RWPE1 (cell line): ENCODE results near the gene HNRNPCL2.
"Not testable (repeated sequence)": the region's sequence is repeated elsewhere in the genome, so short reads cannot be mapped to it uniquely, and the experiment has no call there.

Experiments used
- CTCF ChIA-PET: fragments of 350-600 bp; sonication (Branson Sonifier 250); formaldehyde crosslinking; extraction: SDS; loops from one replicate; lab custom pipeline; 2021; lab: Yijun Ruan, JAX
- POLR2A ChIA-PET: fragments of 400-600 bp; formaldehyde crosslinking; extraction: SDS; loops from one replicate; lab custom pipeline; 2020; ENCODE audit warnings: antibody characterized with exemption; ENCODE audit not compliant: low non-redundant PET; lab: Yijun Ruan, JAX
- DNase-seq: peaks from one replicate; pipeline ENCODE4 v3.0.0; 2012; ENCODE audit warnings: low spot score
- H3K27ac ChIP-seq: fragments of 450-650 bp; 2 replicates; pipeline ENCODE4 v1.5.1; 2017

Gene HNRNPCL2

GRCh38 chr1:13116754-13117153 lies at the start of gene HNRNPCL2:
HNRNPCL2 (minus strand) TSS chr1:13116854; CDS start chr1:13116400, 454 bp downstream.
- DNase-seq, CTCF ChIA-PET, H3K27ac ChIP-seq, POLR2A ChIA-PET: not testable (repeated sequence)

- DNase-seq, CTCF ChIA-PET, H3K27ac ChIP-seq, POLR2A ChIA-PET: not testable (repeated sequence)
Measured at GRCh38 chr1:13165531-13165930, 48.9 kb upstream of the HNRNPCL2 start, which contains the start of gene HNRNPCL4. HNRNPCL4 (minus strand) TSS chr1:13165631; CDS start chr1:13165467, 164 bp downstream.

- H3K27ac ChIP-seq, DNase-seq, POLR2A ChIA-PET, CTCF ChIA-PET: not testable (repeated sequence)
Measured at GRCh38 chr1:13155909-13156308, 39.3 kb upstream of the HNRNPCL2 start, which contains the start of gene PRAMEF26. PRAMEF26 (minus strand) TSS chr1:13156009; CDS start chr1:13153095, 2,914 bp downstream.

GRCh38 chr1:13070474-13070873 lies 46.2 kb downstream of the HNRNPCL2 start, which contains the start of gene PRAMEF25:
PRAMEF25 (plus strand) TSS chr1:13070774; CDS start chr1:13073694, 2,920 bp downstream.
- POLR2A ChIA-PET, DNase-seq, CTCF ChIA-PET, H3K27ac ChIP-seq: not testable (repeated sequence)
